Measurements from ENCODE around the gene PPIL6.

PPIL6 gene

GRCh38 chr6:109480993-109481480 lies 40.6 kb upstream of the PPIL6 start:
- no peak for TF ChIP-seq CTCF (IDR thresholded peaks at IDR 0.05; ENCODE audit: extremely low read depth, missing control alignments)
- DNase-seq (ENCODE audit: low spot score) = no peak

- TF ChIP-seq CTCF (IDR thresholded peaks at IDR 0.05; ENCODE audit: extremely low read depth, missing control alignments) = no peak
- DNase-seq (ENCODE audit: low spot score) = no peak
Observed at GRCh38 chr6:109478841-109479624, 38.6 kb upstream of the PPIL6 start.

GRCh38 chr6:109478222-109478805 lies 37.9 kb upstream of the PPIL6 start:
- no peak for TF ChIP-seq CTCF (IDR thresholded peaks at IDR 0.05; ENCODE audit: extremely low read depth, missing control alignments)
- DNase-seq (ENCODE audit: low spot score) = no peak

GRCh38 chr6:109477725-109478124 lies 37.3 kb upstream of the PPIL6 start:
- TF ChIP-seq CTCF (IDR thresholded peaks at IDR 0.05; ENCODE audit: extremely low read depth, missing control alignments) = no peak
- no peak for DNase-seq (ENCODE audit: low spot score)

GRCh38 chr6:109477184-109477583 lies 36.8 kb upstream of the PPIL6 start:
- no peak for TF ChIP-seq CTCF (IDR thresholded peaks at IDR 0.05; ENCODE audit: extremely low read depth, missing control alignments)
- DNase-seq (ENCODE audit: low spot score) = no peak

GRCh38 chr6:109475625-109476024 lies 35.2 kb upstream of the PPIL6 start:
- no peak for DNase-seq (ENCODE audit: low spot score)
- no peak for TF ChIP-seq CTCF (IDR thresholded peaks at IDR 0.05; ENCODE audit: extremely low read depth, missing control alignments)

- DNase-seq (ENCODE audit: low spot score) = no peak
- no peak for TF ChIP-seq CTCF (IDR thresholded peaks at IDR 0.05; ENCODE audit: extremely low read depth, missing control alignments)
Observed at GRCh38 chr6:109474995-109475394, 34.6 kb upstream of the PPIL6 start.

All from GM20000 (cell line).